GM12891 (cell line): ENCODE measurements around the gene PALM2AKAP2.
A peak's percentile ranks its signal among the peaks of the same experiment; 100 is the strongest.
"Not testable (repeated sequence)": the region's sequence is repeated elsewhere in the genome, so short reads cannot be mapped to it uniquely, and the experiment has no call there.

Experiments
- DNase-seq: peaks from one replicate; pipeline ENCODE4 v3.0.0; 2011; ENCODE audit warnings: low spot score; ENCODE audit not compliant: insufficient read length
- FAIRE-seq: peaks from 2 replicates; lab custom pipeline; 2011; peaks lifted over from hg19 to GRCh38; lab: Jason Lieb, UNC
- PAX5 ChIP-seq: IDR thresholded peaks from 2 replicates; pipeline ENCODE4 v1.6.1; 2011; ENCODE audit warnings: low read length, moderate library complexity, mild to moderate bottlenecking; ENCODE audit not compliant: insufficient read depth, severe bottlenecking
- POLR2A ChIP-seq: IDR thresholded peaks from 2 replicates; pipeline ENCODE4 v1.6.1; 2011; ENCODE audit warnings: low read depth, low read length, control low read depth
- POLR2AphosphoS5 ChIP-seq: IDR thresholded peaks from 2 replicates; pipeline ENCODE4 v1.6.1; 2011; ENCODE audit warnings: low read depth, low read length, control low read depth
- POU2F2 ChIP-seq: IDR thresholded peaks from 2 replicates; pipeline ENCODE4 v1.6.1; 2011; ENCODE audit warnings: low read depth, mild to moderate bottlenecking, control low read depth, low read length, moderate library complexity
- SPI1 ChIP-seq: IDR thresholded peaks from 2 replicates; pipeline ENCODE4 v1.6.1; 2011; ENCODE audit warnings: low read depth, low read length, control low read depth
- TAF1 ChIP-seq: IDR thresholded peaks from 2 replicates; pipeline ENCODE4 v1.6.1; 2011; ENCODE audit warnings: low read depth, low read length, control low read depth

The PALM2AKAP2 gene

GRCh38 chr9:109815366-109815947, 35.5 kb downstream of the PALM2AKAP2 start:
- DNase-seq (no peak), FAIRE-seq (no peak)
- no peak for TF ChIP-seq POLR2A
- TF ChIP-seq SPI1 = no peak
- TF ChIP-seq PAX5 = no peak
- no peak for TF ChIP-seq TAF1
- no peak for TF ChIP-seq POLR2AphosphoS5
- no peak for TF ChIP-seq POU2F2

- no peak for TF ChIP-seq POU2F2
- no peak for TF ChIP-seq PAX5
- TF ChIP-seq SPI1 = no peak
- TF ChIP-seq POLR2AphosphoS5 = no peak
- TF ChIP-seq TAF1 = no peak
- TF ChIP-seq POLR2A = no peak
- FAIRE-seq (no peak), DNase-seq (no peak)
Observed at GRCh38 chr9:109816490-109816889, 36.5 kb downstream of the PALM2AKAP2 start.

- DNase-seq = no peak
- FAIRE-seq = no peak
- TF ChIP-seq POLR2A (no peak), SPI1 (no peak), TAF1 (no peak), POLR2AphosphoS5 (no peak), POU2F2 (no peak), PAX5 (no peak)
Observed at GRCh38 chr9:109817146-109817845, 37.3 kb downstream of the PALM2AKAP2 start.

GRCh38 chr9:109817846-109818472, 38.0 kb downstream of the PALM2AKAP2 start:
- peak; percentile 85 for FAIRE-seq
- DNase-seq = peak; percentile 34
- TF ChIP-seq TAF1 (no peak), POLR2AphosphoS5 (no peak), SPI1 (no peak), PAX5 (no peak), POU2F2 (no peak), POLR2A (no peak)

GRCh38 chr9:109821711-109822110, 41.7 kb downstream of the PALM2AKAP2 start:
- DNase-seq (no peak), FAIRE-seq (no peak)

GRCh38 chr9:109825383-109825782, 45.4 kb downstream of the PALM2AKAP2 start:
- FAIRE-seq, DNase-seq: not testable (repeated sequence)

More at GRCh38 chr9:109821711-109822110, 41.7 kb downstream of the PALM2AKAP2 start:
- no peak for TF ChIP-seq POLR2AphosphoS5
- TF ChIP-seq PAX5 = no peak
- no peak for TF ChIP-seq POLR2A
- TF ChIP-seq SPI1 = no peak
- TF ChIP-seq TAF1 = no peak
- no peak for TF ChIP-seq POU2F2

- DNase-seq (no peak), FAIRE-seq (no peak)
- no peak for TF ChIP-seq POU2F2
- TF ChIP-seq TAF1 = no peak
- TF ChIP-seq SPI1 = no peak
- no peak for TF ChIP-seq PAX5
- no peak for TF ChIP-seq POLR2A
- TF ChIP-seq POLR2AphosphoS5 = no peak
Observed at GRCh38 chr9:109826559-109826958, 46.6 kb downstream of the PALM2AKAP2 start.

GRCh38 chr9:109828254-109828653, 48.3 kb downstream of the PALM2AKAP2 start:
- FAIRE-seq (no peak), DNase-seq (no peak)

More at GRCh38 chr9:109828254-109828653, 48.3 kb downstream of the PALM2AKAP2 start:
- TF ChIP-seq SPI1 (no peak), TAF1 (no peak), POU2F2 (no peak), POLR2AphosphoS5 (no peak), PAX5 (no peak), POLR2A (no peak)
